SK-N-DZ (cell line): Measurements from ENCODE around the gene TMEM179.

Experiments used
- DNase-seq: peaks from one replicate; pipeline ENCODE4 v3.0.0-alpha.2; 2015; ENCODE audit warnings: low spot score

The TMEM179 gene

GRCh38 chr14:104599446-104599845, 5.1 kb downstream of the TMEM179 start:
- DNase-seq, result no peak

GRCh38 chr14:104598910-104599273, 5.7 kb downstream of the TMEM179 start:
- DNase-seq, result no peak

GRCh38 chr14:104598039-104598909, 6.3 kb downstream of the TMEM179 start:
- DNase-seq, result no peak

GRCh38 chr14:104597576-104597975, 7.0 kb downstream of the TMEM179 start:
- DNase-seq, result no peak

- DNase-seq, result no peak
Measured at GRCh38 chr14:104596927-104597351, 7.6 kb downstream of the TMEM179 start.

GRCh38 chr14:104596451-104596918, 8.1 kb downstream of the TMEM179 start:
- DNase-seq, result no peak

GRCh38 chr14:104595911-104596450, 8.6 kb downstream of the TMEM179 start:
- no peak for DNase-seq

GRCh38 chr14:104595116-104595675, 9.4 kb downstream of the TMEM179 start:
- no peak for DNase-seq

- no peak for DNase-seq
Measured at GRCh38 chr14:104594310-104595046, 10.1 kb downstream of the TMEM179 start.

- DNase-seq, result no peak
Measured at GRCh38 chr14:104593710-104594136, 10.8 kb downstream of the TMEM179 start.

- DNase-seq, result no peak
Measured at GRCh38 chr14:104593241-104593701, 11.3 kb downstream of the TMEM179 start.

GRCh38 chr14:104592785-104593184, 11.8 kb downstream of the TMEM179 start:
- DNase-seq, result no peak

GRCh38 chr14:104592292-104592672, 12.3 kb downstream of the TMEM179 start:
- DNase-seq, result no peak

- DNase-seq, result no peak
Measured at GRCh38 chr14:104591506-104592291, 12.9 kb downstream of the TMEM179 start.

GRCh38 chr14:104591031-104591430, 13.5 kb downstream of the TMEM179 start:
- DNase-seq, result no peak

GRCh38 chr14:104590240-104590965, 14.2 kb downstream of the TMEM179 start:
- DNase-seq, result no peak

GRCh38 chr14:104589338-104590195, 15.0 kb downstream of the TMEM179 start:
- no peak for DNase-seq

GRCh38 chr14:104588066-104588857, 16.3 kb downstream of the TMEM179 start:
- no peak for DNase-seq

- DNase-seq, result no peak
Measured at GRCh38 chr14:104587641-104588040, 16.9 kb downstream of the TMEM179 start.
